GM19438 (cell line): Measurements from ENCODE around the gene CENPE.
"Not testable (repeated sequence)": the region's sequence is repeated elsewhere in the genome, so short reads cannot be mapped to it uniquely, and the experiment has no call there.

Source experiments
- ATAC-seq: cut with Tn5 transposase; IDR thresholded peaks from one replicate; pipeline ENCODE4 v1.9.1; 2021; ENCODE audit warnings: low read depth; ENCODE audit not compliant: unreplicated experiment

Gene CENPE, protein sequence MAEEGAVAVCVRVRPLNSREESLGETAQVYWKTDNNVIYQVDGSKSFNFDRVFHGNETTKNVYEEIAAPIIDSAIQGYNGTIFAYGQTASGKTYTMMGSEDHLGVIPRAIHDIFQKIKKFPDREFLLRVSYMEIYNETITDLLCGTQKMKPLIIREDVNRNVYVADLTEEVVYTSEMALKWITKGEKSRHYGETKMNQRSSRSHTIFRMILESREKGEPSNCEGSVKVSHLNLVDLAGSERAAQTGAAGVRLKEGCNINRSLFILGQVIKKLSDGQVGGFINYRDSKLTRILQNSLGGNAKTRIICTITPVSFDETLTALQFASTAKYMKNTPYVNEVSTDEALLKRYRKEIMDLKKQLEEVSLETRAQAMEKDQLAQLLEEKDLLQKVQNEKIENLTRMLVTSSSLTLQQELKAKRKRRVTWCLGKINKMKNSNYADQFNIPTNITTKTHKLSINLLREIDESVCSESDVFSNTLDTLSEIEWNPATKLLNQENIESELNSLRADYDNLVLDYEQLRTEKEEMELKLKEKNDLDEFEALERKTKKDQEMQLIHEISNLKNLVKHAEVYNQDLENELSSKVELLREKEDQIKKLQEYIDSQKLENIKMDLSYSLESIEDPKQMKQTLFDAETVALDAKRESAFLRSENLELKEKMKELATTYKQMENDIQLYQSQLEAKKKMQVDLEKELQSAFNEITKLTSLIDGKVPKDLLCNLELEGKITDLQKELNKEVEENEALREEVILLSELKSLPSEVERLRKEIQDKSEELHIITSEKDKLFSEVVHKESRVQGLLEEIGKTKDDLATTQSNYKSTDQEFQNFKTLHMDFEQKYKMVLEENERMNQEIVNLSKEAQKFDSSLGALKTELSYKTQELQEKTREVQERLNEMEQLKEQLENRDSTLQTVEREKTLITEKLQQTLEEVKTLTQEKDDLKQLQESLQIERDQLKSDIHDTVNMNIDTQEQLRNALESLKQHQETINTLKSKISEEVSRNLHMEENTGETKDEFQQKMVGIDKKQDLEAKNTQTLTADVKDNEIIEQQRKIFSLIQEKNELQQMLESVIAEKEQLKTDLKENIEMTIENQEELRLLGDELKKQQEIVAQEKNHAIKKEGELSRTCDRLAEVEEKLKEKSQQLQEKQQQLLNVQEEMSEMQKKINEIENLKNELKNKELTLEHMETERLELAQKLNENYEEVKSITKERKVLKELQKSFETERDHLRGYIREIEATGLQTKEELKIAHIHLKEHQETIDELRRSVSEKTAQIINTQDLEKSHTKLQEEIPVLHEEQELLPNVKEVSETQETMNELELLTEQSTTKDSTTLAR (N-terminal part only)

GRCh38 chr4:103198111-103198765 is at the start of gene CENPE:
Gene CENPE, minus strand, starts transcription at chr4:103198343. Its CDS starts 24 bp downstream, at chr4:103198319.
- peak; percentile 86 for ATAC-seq

DNA sequence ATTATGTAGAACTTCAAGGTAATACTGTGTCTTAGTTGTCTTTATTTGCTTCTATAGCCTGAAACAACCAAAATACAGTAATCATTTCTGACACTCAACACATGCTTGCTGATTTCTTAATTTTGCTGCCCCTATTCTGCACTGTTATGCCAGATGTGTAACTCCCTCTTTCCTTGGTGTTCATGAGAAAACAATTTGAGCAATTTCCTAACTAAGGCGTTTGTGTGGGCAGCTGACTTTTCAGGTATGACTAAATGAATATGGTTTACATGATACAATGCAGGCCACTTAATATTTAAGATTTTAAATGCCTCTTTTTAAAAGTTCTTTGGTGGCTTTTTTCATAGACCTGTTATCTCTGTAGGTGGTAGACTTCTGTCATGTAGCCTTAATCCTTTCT is 46.1 kb upstream of the CENPE start:
- ATAC-seq, result no peak

DNA sequence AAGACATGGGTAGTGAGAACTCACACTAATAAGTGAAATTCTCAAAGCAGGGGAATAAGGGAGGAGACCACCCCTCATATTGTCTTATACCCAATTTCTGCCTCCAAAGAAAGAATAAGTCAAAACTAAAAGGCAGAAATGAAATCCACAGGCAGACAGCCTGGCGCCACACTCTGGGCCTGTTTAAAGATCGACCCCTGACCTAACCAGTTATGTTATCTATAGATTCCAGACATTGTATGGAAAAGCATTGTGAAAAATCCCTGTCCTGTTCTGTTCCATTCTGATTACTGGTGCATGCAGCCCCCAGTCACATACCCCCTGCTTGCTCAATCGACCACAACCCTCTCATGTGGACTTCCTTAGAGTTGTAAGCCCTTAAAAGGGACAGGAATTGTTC is 32.8 kb upstream of the CENPE start:
- ATAC-seq, result not testable (repeated sequence)

- not testable (repeated sequence) for ATAC-seq
These were observed 25.4 kb upstream of the CENPE start for GRCh38 chr4:103223556-103223955.

DNA sequence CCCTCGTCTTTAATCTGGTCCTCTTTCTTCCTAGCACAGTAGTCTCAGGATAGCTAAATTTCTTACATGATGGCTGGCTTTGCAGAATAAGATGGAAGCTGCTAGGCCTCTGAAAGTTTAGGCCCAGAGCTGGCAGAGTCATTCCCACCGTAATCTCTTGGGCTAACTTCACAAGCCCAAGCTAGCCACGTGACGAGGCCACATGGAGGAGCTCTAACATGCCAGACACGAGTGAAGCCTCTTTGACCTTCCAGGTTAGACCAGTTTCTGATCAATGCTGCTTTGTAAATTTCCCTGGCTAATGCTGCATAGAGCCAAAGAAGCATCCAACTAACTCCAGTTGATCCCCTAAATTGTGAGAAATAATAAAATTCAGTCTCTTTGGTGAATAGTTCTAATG is 9.5 kb upstream of the CENPE start:
- no peak for ATAC-seq

DNA sequence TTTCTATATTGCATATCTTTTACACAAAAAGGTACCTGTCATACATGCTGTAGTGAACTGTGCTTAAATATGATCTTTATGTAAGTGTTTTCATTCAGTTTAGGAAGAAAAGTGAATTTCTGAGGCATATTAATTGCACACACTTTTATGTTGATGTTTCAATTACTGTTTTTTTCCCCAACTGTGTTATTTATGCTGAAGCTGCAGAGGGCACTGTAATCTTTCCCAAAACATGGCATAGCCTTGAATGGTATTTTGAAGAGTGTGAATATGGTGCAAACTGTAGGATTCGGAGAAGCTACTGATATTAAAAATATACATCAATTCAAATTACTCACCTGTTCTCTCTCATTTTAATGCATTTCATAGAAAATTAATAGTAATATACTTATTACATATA is 6.0 kb upstream of the CENPE start:
- no peak for ATAC-seq

DNA sequence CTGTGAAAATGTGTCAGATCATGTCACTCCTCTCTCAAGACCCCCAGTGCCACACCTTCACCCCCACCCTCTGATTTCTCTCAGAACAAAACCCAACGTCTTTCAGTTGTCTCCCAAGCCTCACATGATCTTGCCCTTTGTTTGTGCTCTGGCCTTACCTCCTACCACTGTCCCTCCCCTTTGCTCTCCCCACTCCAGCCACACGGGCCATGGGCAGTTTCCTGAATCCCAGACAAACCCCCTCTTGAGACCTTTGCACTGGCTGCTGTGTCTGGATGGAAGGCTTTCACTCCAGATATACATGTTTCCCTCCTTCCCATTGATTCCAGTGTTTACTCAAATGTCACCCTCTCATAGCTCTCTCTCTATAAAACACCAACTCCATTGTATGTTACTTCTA is 3.6 kb upstream of the CENPE start:
- ATAC-seq, result no peak

- no peak for ATAC-seq
These were observed 3.1 kb upstream of the CENPE start for GRCh38 chr4:103201253-103201652.

- no peak for ATAC-seq
These were observed 866 bp upstream of the CENPE start for GRCh38 chr4:103199009-103199408.

GRCh38 chr4:103197765-103198110 is 405 bp downstream of the CENPE start:
- peak; percentile 48 for ATAC-seq

DNA sequence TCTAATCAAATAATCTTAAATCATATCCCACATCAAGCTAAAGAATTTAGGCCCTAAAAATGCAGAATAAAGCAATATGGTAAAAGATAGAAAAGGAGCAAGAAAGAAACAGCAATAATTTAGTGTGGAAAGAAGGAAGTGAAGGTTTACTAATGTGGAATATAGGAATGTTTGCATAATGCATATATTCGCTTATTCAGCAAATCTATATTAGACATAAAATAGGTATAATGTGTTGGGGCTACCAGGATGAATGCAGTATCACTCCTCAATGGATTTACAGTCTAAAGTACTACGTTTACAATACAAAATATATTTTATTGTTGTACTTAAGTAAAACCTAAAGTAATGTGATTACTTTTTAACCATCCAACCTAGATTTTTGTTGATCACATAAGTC is 4.7 kb downstream of the CENPE start:
- no peak for ATAC-seq

- no peak for ATAC-seq
These were observed 27.1 kb downstream of the CENPE start for GRCh38 chr4:103171006-103171405.

DNA sequence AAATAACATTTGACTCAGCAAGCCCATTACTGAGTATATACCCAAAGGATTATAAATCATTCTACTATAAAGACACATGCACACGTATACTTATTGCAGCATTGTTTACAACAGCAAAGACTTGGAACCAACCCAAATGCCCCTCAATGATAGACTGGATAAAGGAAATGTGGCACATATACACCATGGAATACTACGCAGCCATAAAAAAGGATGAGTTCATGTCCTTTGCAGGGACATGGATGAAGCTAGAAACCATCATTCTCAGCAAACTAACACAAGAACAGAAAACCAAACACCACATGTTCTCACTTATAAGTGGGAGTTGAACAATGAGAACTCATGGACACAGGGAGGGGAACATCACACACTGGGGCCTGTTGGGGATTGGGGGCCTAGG is 28.4 kb downstream of the CENPE start:
- ATAC-seq, result not testable (repeated sequence)

- ATAC-seq, result no peak
These were observed 29.1 kb downstream of the CENPE start for GRCh38 chr4:103168993-103169392.

DNA sequence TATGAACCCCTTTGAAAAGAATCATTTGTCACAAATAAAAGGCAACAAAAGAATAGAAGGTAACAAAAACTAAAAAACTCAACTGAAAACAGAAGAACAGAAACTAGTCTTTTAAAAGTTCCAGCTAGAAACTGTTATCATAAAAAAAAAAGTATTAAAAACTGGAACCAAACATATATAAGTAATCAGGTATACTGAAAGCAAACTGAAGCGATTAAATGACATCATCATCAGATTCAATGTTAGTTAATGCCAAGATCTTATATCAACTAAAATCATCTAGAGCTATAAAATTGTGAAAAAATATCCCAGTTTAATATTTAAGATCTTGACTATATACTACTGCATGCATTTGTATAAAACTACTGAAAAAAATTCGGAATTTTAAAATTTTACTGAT is 36.0 kb downstream of the CENPE start:
- ATAC-seq, result no peak

DNA sequence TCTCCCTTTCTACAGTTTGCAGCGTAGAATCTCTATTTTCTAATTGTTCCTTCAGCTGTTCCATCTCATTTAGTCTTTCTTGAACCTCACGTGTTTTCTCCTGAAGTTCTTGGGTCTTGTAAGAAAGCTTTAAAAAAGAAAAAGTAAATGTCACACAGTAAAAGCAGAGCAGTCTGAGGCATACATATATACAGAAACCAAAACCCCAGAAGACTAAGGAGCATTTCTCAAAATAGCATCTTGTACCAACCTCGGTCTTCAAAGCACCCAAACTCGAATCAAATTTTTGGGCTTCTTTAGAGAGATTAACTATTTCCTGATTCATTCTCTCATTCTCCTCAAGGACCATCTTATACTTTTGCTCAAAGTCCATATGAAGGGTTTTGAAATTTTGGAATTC is 39.4 kb downstream of the CENPE start:
- ATAC-seq, result no peak

- ATAC-seq, result no peak
These were observed 42.0 kb downstream of the CENPE start for GRCh38 chr4:103156106-103156505.

- no peak for ATAC-seq
These were observed 45.8 kb downstream of the CENPE start for GRCh38 chr4:103152381-103152780.

DNA sequence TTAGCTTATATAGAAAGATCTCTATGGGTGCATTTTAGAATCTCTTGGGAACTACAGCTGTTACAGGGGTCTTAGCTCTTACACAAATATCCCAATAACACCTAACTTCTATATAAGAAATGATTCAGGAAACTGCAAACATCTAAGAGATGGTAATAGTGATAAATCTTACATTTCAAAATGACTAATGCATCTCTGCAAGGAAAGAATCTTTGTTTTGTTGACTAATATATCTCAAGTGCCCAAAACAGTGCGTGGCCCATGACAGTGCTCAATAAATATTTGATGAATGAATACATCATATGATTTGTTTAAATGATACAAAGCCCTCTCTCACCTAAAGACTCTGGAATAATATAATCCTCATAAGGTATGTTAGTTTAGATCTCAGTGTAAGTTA is 47.5 kb downstream of the CENPE start:
- ATAC-seq, result no peak

DNA sequence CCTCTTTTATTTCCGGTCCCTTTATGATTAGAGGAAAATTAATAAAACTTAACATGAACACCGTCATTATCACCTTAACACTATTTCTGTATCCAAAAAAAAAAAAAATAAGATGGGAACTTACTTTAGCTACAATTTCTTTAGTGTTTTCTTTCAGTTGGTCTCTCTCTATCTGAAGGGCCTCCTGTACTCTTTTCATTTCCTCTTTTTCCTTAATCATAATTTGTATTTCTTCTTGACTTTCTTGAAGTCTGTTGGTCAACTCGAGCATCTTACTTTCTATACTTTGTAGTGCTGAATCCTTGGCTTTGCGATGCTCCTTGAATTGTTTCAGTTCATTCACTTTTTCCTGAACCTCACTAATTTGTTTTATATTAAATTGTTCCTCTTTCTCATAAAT is 53.2 kb downstream of the CENPE start:
- ATAC-seq, result no peak
